WTC11 (cell line): Measurements from ENCODE around the gene LGI4. TPM values are rescaled to one million over a fixed set of nuclear protein-coding genes. Genes with fewer than 3 reads are reported as not detected.
A peak's percentile ranks its signal among the peaks of the same experiment; 100 is the strongest.

Experiments
- ATAC-seq: fragments of 200-7000 bp; cut with Tn5 transposase; 2 replicates; pipeline ENCODE4 v1.10.0; 2021; ENCODE audit warnings: mild to moderate bottlenecking, moderate library complexity
- CTCF ChIA-PET: fragments of 300-600 bp; sonication (Branson Sonifier 250); formaldehyde crosslinking; loops from one replicate; lab custom pipeline; 2021; ENCODE audit warnings: antibody characterized with exemption; lab: Charles Lee
- POLR2A ChIA-PET: fragments of 350-600 bp; sonication (Branson Sonifier 250); formaldehyde crosslinking; loops from one replicate; lab custom pipeline; 2021; ENCODE audit warnings: antibody characterized with exemption; lab: Charles Lee
- DNase-seq: peaks from one replicate; pipeline ENCODE4 v3.0.0; 2021; ENCODE audit warnings: low spot score
- H3K27ac Mint-ChIP-seq: 2 replicates; pipeline ENCODE4 v1.8.0; 2021; ENCODE audit warnings: mixed read lengths
- H3K27me3 Mint-ChIP-seq: 2 replicates; pipeline ENCODE4 v1.8.0; 2021; ENCODE audit warnings: low read depth, mild to moderate bottlenecking, moderate library complexity, mixed read lengths
- H3K36me3 Mint-ChIP-seq: 2 replicates; pipeline ENCODE4 v1.8.0; 2021; ENCODE audit warnings: mixed read lengths
- H3K4me1 Mint-ChIP-seq: 2 replicates; pipeline ENCODE4 v1.8.0; 2022; ENCODE audit warnings: mixed read lengths
- H3K4me3 Mint-ChIP-seq: 2 replicates; pipeline ENCODE4 v1.8.0; 2021; ENCODE audit warnings: mild to moderate bottlenecking, moderate library complexity, mixed read lengths
- H3K9me3 Mint-ChIP-seq: 2 replicates; pipeline ENCODE4 v1.8.0; 2021; ENCODE audit warnings: mixed read lengths
- ELF4 ChIP-seq: sonication (generic); formaldehyde crosslinking; IDR thresholded peaks from 2 replicates; pipeline ENCODE4 v1.8.1; 2022; ENCODE audit warnings: low read depth, mild to moderate bottlenecking, moderate library complexity, missing genetic modification reagents
- GRHL2 ChIP-seq: fragments of 250-450 bp; sonication (Bioruptor Pico); IDR thresholded peaks from 2 replicates; pipeline ENCODE4 v1.8.0; 2022; ENCODE audit warnings: mild to moderate bottlenecking, moderate library complexity; ENCODE audit not compliant: insufficient replicate concordance, severe bottlenecking
- SMAD3 ChIP-seq: sonication (generic); formaldehyde crosslinking; IDR thresholded peaks from 2 replicates; pipeline ENCODE4 v1.8.0; 2022; ENCODE audit warnings: missing genetic modification reagents, mild to moderate bottlenecking, borderline replicate concordance
- SOX15 ChIP-seq: fragments of 250-450 bp; sonication (Bioruptor Pico); IDR thresholded peaks from 2 replicates; pipeline ENCODE4 v1.9.0; 2021; ENCODE audit warnings: mild to moderate bottlenecking
- ZBTB21 ChIP-seq: sonication (generic); formaldehyde crosslinking; IDR thresholded peaks from 2 replicates; pipeline ENCODE4 v1.8.1; 2023; ENCODE audit warnings: mild to moderate bottlenecking, missing genetic modification reagents, borderline replicate concordance
- ZNF416 ChIP-seq: fragments of 250-450 bp; sonication (Bioruptor Pico); IDR thresholded peaks from 2 replicates; pipeline ENCODE4 v1.9.0; 2021; ENCODE audit warnings: mild to moderate bottlenecking, inconsistent platforms
- ZNF423 ChIP-seq: fragments of 250-450 bp; sonication (Bioruptor Pico); IDR thresholded peaks from 2 replicates; pipeline ENCODE4 v2.1.2; 2022; ENCODE audit warnings: mild to moderate bottlenecking, moderate library complexity
- ZNF671 ChIP-seq: fragments of 250-450 bp; sonication (Bioruptor Pico); IDR thresholded peaks from 2 replicates; pipeline ENCODE4 v1.8.0; 2021; ENCODE audit warnings: mild to moderate bottlenecking
- total RNA-seq: library from RNA; stranded (reverse); gene quantifications from 3 replicates; pipeline ENCODE4 v1.2.3, GENCODE V29; 2021
- TF ChIP-seq, protein P1 (sequence below): fragments of 250-450 bp; sonication (Bioruptor Pico); conservative IDR thresholded peaks from 2 replicates; pipeline ENCODE4 v1.9.0; 2021; ENCODE audit warnings: mild to moderate bottlenecking
- TF ChIP-seq, protein P2 (sequence below): sonication (generic); formaldehyde crosslinking; IDR thresholded peaks from 2 replicates; pipeline ENCODE4 v1.8.0; 2022; ENCODE audit warnings: mild to moderate bottlenecking, missing genetic modification reagents
- TF ChIP-seq, protein P3 (sequence below): sonication (generic); formaldehyde crosslinking; IDR thresholded peaks from 2 replicates; pipeline ENCODE4 v1.8.1; 2022; ENCODE audit warnings: mild to moderate bottlenecking, moderate library complexity, missing genetic modification reagents
- TF ChIP-seq, protein P4 (sequence below): sonication (generic); formaldehyde crosslinking; IDR thresholded peaks from 2 replicates; pipeline ENCODE4 v1.8.1; 2023; ENCODE audit warnings: mild to moderate bottlenecking, missing genetic modification reagents, moderate library complexity
- TF ChIP-seq, protein P5 (sequence below): sonication (generic); formaldehyde crosslinking; IDR thresholded peaks from 2 replicates; pipeline ENCODE4 v1.8.0; 2023; ENCODE audit warnings: missing genetic modification reagents, mild to moderate bottlenecking, borderline replicate concordance
- TF ChIP-seq, protein P6 (sequence below): sonication (generic); formaldehyde crosslinking; IDR thresholded peaks from 2 replicates; pipeline ENCODE4 v1.8.0; 2023; ENCODE audit warnings: mild to moderate bottlenecking, missing genetic modification reagents

LGI4 gene
- total RNA-seq, 1 experiment from 2014 or later, result 14.2 TPM

DNA sequence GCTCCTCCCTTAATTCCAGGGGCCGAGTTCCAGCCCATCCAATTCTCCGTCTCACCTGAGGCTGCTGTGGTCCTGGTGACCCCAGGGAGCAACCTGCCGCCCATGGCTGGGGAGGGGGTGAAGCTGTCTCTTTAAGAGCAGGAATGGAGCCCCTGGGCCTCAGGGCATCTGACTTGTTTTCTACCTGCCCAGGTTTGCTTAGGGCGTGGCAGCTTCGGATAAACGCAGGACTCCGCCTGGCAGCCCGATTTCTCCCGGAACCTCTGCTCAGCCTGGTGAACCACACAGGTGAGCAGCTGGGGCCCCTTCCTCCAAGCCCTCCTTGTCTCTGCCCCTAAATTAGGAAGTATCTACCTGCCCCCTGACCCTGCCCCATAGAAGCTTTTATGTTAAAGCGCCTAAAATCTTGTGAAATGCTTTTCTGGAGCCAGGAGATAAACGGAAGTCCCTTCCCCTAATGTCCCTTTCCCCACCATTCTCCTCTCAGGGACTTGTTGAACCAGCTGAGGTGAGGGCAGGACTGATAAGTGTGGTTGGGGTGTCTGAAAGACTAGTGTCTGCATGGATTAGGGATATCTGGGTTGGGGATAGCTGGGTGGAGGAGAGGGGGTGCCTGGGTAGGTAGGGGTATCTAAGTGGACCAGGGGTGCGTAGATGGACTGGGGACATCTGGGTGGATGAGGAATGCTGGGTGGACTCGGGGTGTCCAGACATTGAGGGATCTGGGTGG, 18.6 kb downstream of the LGI4 start:
- H3K27ac Mint-ChIP-seq, result peak overlapping the region; percentile 45; the same call in 1 of the 2 replicates

DNA sequence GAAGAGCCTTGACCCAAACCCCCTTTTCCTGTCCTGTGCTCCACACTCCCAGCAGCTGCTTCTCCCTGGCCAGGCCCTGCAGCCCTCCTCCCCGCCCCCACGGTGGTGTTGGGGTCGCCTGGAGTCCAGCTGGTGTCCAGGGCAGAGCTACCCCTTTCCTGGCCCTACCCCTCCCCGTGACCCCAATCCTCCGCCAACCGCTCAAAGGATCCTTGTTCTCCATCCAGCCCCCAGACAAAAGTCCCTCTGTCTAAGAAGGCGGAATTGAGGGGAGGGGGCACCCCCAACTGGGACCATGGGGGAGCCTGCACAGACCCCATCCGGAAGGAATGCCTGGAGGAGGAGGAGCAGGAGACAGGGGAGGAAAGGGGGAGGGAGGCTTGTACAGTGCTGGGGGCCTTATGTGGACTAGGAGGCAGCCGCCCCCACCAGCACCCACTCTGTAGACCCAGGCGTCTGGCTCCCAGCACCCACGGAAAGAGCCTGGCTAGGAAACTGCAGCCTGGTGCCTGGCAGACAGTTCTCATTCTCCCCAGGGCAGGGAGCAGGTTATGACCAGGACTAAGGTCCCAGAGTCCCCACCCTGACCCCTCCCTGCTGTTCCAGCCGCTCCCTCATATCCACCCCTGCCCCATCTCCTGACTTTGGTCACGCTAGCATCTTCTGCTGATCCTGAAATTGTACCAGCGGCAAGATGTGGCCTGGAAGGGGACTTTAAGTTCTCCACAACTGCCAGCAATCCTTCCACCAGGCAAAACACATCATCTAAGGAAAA, 19.5 kb downstream of the LGI4 start, which contains the start of gene FXYD3:
FXYD3 (plus strand) TSS at position 647 of the 775 bp plus-strand sequence. CDS start 3,554 bp downstream, outside the sequence.
- 0 out of 2 replicates have a peak, but pooled peaks have one; percentile 3 for ATAC-seq
- H3K27ac Mint-ChIP-seq, result peak within 1 kb of the TSS; percentile 45; the same call in 1 of the 2 replicates
- H3K27me3 Mint-ChIP-seq, result peaks cover 3% of the 10 kb centered on the region
- no peaks in the 10 kb centered on the region for H3K9me3 Mint-ChIP-seq
- H3K4me1 Mint-ChIP-seq, result peaks cover 44% of the 10 kb centered on the region
- ChIA-PET CTCF (interaction anchor here (0.6 to 3.4 kb wide), 35 partner anchors 9 to 189 kb away, joined by 3 to 61 read pairs (median 5); partner anchors contain the start of genes FXYD5, FXYD7, LGI4 and USF2), POLR2A (interaction anchor here (1.5 kb wide), 1 partner anchor 27 kb away, joined by 3 read pairs; the partner anchor contains the start of gene FXYD7)
- H3K36me3 Mint-ChIP-seq, result no peaks in the 10 kb centered on the region
- no peak for DNase-seq
- H3K4me3 Mint-ChIP-seq, result peak within 1 kb of the TSS; percentile 65
- TF ChIP-seq SMAD3 (CRISPR knock-in tag) (no peak), SOX15 (CRISPR knock-in tag) (no peak), ZNF423 (CRISPR knock-in tag) (no peak), ZNF671 (CRISPR knock-in tag) (no peak), GRHL2 (CRISPR knock-in tag) (no peak)
- TF ChIP-seq, protein P1, sequence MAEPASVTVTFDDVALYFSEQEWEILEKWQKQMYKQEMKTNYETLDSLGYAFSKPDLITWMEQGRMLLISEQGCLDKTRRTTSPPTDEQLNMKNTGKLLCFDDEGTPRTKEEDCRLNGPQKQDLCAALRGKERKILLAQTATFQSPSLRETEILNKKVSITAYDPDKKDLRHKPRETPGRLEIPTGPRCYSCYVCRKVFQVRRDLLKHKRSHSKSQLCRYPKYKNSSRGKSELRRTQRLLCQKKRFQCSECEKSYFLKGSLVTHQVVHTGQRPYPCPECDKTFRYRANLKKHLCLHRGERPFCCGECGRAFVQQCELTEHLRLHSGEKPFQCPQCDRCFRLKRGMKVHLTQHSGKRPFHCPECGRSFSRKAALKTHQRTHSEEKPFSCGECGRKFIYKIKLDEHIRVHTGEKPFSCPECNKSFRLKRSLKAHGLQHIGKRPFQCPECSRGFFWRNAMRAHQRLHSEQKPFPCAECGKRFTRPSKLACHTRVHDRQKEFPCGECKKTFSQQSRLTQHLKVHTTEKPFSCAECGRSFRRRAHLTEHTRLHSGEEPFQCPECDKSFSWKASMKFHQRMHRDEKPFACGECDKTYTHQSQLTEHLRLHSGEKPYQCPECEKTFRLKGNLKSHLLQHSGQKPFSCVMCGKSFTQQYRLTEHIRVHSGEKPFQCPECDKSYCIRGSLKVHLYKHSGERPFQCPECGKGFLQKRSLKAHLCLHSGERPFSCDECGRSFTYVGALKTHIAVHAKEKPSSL (CRISPR knock-in tag), result no peak
- TF ChIP-seq, protein P2, sequence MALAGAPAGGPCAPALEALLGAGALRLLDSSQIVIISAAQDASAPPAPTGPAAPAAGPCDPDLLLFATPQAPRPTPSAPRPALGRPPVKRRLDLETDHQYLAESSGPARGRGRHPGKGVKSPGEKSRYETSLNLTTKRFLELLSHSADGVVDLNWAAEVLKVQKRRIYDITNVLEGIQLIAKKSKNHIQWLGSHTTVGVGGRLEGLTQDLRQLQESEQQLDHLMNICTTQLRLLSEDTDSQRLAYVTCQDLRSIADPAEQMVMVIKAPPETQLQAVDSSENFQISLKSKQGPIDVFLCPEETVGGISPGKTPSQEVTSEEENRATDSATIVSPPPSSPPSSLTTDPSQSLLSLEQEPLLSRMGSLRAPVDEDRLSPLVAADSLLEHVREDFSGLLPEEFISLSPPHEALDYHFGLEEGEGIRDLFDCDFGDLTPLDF (CRISPR knock-in tag), result no peak

More for the DNA sequence above, 18.6 kb downstream of the LGI4 start:
- ChIA-PET CTCF (interaction anchor here (0.8 to 3.4 kb wide), 9 partner anchors 9 to 237 kb away, joined by 3 to 61 read pairs (median 14); partner anchors contain the start of genes FXYD7 and LGI4), POLR2A (no interaction called here)
- Mint-ChIP-seq H3K36me3 (no peaks in the 10 kb centered on the region), H3K4me1 (peaks cover 40% of the 10 kb centered on the region), H3K27me3 (peaks cover 3% of the 10 kb centered on the region), H3K9me3 (no peaks in the 10 kb centered on the region), H3K4me3 (peak overlapping the region; percentile 12)
- ATAC-seq (no peak), DNase-seq (no peak)
- TF ChIP-seq, protein P3, sequence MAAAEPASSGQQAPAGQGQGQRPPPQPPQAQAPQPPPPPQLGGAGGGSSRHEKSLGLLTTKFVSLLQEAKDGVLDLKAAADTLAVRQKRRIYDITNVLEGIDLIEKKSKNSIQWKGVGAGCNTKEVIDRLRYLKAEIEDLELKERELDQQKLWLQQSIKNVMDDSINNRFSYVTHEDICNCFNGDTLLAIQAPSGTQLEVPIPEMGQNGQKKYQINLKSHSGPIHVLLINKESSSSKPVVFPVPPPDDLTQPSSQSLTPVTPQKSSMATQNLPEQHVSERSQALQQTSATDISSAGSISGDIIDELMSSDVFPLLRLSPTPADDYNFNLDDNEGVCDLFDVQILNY, result no peak
- TF ChIP-seq, protein P4, sequence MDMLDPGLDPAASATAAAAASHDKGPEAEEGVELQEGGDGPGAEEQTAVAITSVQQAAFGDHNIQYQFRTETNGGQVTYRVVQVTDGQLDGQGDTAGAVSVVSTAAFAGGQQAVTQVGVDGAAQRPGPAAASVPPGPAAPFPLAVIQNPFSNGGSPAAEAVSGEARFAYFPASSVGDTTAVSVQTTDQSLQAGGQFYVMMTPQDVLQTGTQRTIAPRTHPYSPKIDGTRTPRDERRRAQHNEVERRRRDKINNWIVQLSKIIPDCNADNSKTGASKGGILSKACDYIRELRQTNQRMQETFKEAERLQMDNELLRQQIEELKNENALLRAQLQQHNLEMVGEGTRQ (CRISPR knock-in tag), result no peak
- no peak for TF ChIP-seq ZNF416 (CRISPR knock-in tag)
- TF ChIP-seq ELF4 (CRISPR knock-in tag), result no peak
- TF ChIP-seq, protein P5, sequence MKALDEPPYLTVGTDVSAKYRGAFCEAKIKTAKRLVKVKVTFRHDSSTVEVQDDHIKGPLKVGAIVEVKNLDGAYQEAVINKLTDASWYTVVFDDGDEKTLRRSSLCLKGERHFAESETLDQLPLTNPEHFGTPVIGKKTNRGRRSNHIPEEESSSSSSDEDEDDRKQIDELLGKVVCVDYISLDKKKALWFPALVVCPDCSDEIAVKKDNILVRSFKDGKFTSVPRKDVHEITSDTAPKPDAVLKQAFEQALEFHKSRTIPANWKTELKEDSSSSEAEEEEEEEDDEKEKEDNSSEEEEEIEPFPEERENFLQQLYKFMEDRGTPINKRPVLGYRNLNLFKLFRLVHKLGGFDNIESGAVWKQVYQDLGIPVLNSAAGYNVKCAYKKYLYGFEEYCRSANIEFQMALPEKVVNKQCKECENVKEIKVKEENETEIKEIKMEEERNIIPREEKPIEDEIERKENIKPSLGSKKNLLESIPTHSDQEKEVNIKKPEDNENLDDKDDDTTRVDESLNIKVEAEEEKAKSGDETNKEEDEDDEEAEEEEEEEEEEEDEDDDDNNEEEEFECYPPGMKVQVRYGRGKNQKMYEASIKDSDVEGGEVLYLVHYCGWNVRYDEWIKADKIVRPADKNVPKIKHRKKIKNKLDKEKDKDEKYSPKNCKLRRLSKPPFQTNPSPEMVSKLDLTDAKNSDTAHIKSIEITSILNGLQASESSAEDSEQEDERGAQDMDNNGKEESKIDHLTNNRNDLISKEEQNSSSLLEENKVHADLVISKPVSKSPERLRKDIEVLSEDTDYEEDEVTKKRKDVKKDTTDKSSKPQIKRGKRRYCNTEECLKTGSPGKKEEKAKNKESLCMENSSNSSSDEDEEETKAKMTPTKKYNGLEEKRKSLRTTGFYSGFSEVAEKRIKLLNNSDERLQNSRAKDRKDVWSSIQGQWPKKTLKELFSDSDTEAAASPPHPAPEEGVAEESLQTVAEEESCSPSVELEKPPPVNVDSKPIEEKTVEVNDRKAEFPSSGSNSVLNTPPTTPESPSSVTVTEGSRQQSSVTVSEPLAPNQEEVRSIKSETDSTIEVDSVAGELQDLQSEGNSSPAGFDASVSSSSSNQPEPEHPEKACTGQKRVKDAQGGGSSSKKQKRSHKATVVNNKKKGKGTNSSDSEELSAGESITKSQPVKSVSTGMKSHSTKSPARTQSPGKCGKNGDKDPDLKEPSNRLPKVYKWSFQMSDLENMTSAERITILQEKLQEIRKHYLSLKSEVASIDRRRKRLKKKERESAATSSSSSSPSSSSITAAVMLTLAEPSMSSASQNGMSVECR (CRISPR knock-in tag), result no peak
- TF ChIP-seq, protein P6, sequence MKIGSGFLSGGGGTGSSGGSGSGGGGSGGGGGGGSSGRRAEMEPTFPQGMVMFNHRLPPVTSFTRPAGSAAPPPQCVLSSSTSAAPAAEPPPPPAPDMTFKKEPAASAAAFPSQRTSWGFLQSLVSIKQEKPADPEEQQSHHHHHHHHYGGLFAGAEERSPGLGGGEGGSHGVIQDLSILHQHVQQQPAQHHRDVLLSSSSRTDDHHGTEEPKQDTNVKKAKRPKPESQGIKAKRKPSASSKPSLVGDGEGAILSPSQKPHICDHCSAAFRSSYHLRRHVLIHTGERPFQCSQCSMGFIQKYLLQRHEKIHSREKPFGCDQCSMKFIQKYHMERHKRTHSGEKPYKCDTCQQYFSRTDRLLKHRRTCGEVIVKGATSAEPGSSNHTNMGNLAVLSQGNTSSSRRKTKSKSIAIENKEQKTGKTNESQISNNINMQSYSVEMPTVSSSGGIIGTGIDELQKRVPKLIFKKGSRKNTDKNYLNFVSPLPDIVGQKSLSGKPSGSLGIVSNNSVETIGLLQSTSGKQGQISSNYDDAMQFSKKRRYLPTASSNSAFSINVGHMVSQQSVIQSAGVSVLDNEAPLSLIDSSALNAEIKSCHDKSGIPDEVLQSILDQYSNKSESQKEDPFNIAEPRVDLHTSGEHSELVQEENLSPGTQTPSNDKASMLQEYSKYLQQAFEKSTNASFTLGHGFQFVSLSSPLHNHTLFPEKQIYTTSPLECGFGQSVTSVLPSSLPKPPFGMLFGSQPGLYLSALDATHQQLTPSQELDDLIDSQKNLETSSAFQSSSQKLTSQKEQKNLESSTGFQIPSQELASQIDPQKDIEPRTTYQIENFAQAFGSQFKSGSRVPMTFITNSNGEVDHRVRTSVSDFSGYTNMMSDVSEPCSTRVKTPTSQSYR (CRISPR knock-in tag), result no peak
- TF ChIP-seq ZBTB21 (CRISPR knock-in tag), result no peak
- TF ChIP-seq ZNF671 (CRISPR knock-in tag), result no peak
- TF ChIP-seq, all 79 proteins: peak for 0
